Dermis blood vessel endothelial cell (primary cell): Measurements from ENCODE around the gene C12orf43. TPM values are rescaled to one million over a fixed set of nuclear protein-coding genes. Genes with fewer than 3 reads are reported as not detected.

Experiments
- DNase-seq: peaks from one replicate; pipeline ENCODE4 v3.0.0; 2010
- total RNA-seq: library from RNA; depleted of rRNA; stranded (reverse); fragments of >200 nt; gene quantifications from 2 replicates; pipeline ENCODE4 v1.2.3, GENCODE V29; 2014

C12orf43 gene
- total RNA-seq, 1 donor from 2014 or later: 11.1 TPM

DNA sequence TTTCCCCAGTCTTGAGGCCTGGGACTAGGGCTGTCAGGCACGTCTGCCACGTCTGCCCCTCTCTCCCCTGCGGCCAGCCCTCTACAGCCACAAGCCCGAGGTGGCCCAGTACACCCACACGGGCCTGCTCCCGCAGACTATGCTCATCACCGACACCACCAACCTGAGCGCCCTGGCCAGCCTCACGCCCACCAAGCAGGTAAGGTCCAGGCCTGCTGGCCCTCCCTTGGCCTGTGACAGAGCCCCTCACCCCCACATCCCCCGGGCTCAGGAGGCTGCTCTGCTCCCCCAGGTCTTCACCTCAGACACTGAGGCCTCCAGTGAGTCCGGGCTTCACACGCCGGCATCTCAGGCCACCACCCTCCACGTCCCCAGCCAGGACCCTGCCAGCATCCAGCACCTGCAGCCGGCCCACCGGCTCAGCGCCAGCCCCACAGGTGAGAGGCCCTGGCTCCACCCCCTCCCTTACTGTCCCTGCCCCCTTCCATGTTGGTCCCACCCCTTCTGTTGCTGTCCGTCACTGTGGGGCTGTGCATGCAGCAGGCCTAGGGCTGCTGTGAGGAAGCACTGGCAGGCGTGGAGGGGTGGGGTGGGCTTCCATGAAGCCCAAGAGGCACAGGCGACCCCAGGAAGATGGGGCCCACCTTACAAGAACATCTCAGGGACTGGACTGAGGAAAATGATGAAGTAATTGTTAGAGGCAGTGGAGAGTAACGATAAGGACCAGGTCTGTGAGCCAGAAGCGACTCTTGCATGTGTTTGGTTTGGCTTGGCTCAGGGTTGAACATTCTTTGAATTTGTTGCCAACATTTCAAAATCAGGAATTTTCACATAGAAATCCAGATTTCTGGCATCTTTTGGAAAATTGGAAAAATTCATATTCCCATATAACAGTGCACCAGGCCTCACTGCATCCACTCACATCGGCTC lies 16.8 kb downstream of the C12orf43 start:
- no peak for DNase-seq

DNA sequence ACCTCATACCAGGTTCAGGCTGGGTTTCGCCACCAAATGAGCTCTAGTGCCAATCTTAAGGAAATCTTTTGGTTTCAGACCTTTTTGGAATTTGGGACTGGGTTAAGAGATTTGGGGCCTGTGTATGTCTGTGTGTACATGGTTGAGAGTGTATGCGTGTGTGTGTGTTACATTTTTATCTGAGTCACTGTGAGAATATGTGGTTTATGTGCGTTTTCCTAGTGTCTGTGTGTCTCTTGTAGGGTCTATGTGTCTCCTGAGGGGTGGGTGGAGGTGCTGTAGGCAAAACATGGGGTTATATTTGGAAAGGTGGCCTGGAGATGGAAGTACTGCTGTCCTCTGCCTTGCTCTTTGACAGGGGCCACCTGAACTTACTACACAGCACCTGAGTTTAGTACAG lies 17.9 kb downstream of the C12orf43 start:
- no peak for DNase-seq

DNA sequence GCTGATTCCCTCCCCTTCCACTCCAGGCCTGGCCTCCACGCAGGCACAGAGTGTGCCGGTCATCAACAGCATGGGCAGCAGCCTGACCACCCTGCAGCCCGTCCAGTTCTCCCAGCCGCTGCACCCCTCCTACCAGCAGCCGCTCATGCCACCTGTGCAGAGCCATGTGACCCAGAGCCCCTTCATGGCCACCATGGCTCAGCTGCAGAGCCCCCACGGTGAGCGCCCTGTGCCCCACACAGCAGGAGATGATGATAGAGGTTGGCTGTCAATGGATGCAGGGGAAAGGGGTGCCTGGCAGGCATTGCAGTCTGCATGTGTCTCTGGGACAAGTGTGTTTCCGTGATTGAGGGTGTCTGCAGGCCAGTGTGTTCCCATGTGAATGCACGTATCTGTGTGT lies 18.8 kb downstream of the C12orf43 start:
- no peak for DNase-seq

DNA sequence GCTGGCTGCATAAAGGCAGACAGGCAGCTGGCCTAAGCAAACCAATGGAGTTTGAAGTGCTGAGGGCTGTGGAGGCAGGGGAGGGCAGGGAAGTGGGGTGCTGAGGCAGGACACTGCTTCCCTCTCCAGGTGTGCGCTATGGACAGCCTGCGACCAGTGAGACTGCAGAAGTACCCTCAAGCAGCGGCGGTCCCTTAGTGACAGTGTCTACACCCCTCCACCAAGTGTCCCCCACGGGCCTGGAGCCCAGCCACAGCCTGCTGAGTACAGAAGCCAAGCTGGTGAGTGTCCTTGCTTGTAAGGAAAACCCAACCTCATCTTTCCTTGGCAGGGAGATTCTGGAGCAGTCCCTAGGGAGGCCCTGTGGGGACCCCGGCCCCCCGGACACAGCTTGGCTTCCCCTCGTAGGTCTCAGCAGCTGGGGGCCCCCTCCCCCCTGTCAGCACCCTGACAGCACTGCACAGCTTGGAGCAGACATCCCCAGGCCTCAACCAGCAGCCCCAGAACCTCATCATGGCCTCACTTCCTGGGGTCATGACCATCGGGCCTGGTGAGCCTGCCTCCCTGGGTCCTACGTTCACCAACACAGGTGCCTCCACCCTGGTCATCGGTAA lies 20.0 kb downstream of the C12orf43 start:
- DNase-seq: no peak

DNA sequence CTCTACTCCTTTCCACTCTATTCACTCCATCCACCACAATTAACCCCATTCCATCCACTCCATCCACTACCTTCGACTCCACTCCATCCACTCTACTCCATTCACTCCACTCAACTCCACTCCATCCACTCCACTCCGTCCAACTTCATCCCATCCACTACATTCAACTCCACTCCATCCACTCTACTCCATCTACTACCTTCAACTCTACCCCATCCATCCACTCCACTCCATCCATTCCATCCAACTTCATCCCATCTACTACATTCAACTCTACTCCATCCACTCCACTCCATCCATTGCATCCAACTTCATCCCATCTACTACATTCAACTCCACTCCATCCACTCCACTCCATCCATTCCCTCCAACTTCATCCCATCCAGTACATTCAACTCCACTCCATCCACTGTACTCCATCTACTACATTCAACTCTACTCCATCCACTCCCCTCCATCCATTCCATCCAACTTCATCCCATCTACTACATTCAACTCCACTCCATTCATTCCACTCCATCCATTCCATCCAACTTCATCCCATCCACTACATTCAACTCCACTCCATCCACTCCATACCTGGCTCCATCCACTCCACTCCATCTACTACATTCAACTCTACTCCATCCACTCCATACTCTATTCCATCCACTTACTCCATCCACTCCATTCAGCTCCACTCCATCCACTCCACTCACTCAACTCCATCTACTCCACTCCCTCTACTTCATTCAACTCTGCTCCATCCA lies 21.5 kb downstream of the C12orf43 start:
- no peak for DNase-seq

DNA sequence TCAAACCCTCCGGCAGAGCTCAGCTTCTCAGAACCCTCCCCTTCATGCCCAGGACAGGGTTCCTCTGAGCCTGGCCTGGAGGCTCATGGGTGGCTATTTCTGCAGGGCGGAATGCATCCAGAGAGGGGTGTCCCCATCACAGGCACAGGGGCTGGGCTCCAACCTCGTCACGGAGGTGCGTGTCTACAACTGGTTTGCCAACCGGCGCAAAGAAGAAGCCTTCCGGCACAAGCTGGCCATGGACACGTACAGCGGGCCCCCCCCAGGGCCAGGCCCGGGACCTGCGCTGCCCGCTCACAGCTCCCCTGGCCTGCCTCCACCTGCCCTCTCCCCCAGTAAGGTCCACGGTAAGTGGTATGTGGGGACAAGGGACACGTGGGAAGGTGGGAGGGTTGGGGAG lies 22.2 kb downstream of the C12orf43 start:
- DNase-seq: no peak

DNA sequence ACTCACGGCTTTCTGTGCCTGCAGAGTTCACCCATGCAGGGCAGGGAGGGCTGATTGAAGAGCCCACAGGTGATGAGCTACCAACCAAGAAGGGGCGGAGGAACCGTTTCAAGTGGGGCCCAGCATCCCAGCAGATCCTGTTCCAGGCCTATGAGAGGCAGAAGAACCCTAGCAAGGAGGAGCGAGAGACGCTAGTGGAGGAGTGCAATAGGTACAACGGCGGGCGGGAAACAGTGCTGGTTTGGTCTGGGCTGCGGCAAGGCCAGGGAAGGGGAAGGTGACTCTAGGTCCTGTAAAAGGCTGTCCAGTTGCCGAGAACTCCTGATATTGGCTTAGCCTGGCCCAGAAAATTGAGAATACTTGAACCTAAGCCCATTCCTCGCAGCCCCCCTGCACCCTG lies 22.8 kb downstream of the C12orf43 start:
- no peak for DNase-seq

DNA sequence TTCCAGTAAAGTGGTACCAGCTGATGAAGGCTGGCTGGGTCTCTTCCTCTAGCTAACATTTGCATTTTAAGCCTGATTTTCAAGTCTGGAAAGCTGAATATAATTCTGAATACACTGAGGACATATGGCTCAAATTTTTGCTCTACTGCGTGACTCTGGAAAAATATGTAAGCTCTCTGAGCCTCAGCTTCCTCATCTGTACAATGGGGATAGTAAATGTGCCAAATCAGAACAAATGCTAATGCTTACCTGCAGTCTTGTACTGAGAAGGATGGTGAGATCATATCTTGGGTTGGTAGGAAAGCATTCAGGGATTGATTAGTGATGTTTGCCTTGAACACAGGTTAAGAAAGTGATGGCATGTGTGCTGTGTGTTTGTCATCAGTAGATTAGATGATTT lies 23.3 kb downstream of the C12orf43 start:
- no peak for DNase-seq

DNA sequence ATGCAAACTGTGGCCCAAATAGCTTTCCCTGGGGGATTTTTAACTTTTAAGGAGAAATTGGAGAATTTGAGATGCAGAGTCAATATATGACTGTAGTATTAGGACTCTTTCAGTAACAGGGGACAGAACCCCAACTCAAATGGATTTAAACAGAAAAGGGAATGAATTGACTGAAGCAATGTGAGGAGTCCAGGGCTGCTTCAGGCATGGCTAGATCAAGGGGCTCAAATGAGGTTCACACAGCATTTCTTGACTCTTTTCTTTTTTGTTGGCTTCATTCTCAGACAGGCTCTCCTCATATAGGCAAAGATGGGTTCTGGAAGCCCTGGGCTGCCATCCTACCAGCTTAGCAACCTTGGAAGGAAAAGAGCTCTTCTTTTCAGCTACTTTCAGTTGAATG lies 24.3 kb downstream of the C12orf43 start:
- no peak for DNase-seq

DNA sequence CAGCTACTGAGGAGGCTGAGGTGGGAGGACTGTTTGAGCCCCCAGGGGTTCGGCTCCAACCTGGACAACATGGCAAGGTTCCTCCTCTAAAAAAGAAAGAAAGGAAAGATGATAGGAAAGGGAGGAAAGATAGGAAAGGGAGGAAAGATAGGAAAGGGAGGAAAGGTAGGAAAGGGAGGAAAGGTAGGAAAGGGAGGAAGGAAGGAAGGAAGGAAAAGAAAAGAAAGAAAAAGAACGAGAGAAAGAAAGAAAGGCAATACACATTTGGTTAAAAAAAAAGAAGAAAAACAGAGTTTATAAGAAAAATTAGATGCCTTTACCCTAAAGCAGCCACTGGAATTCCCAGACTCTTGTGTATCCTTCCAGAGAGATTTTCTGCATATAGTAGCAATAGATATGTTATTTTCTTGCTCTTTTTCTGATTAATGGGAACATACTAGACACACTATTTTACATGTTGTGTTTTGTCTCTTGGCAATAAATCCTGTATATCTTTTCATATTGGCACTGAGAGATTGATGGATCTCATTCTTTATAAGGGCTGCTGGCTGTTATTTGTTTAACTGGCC lies 25.7 kb downstream of the C12orf43 start:
- no peak for DNase-seq

DNA sequence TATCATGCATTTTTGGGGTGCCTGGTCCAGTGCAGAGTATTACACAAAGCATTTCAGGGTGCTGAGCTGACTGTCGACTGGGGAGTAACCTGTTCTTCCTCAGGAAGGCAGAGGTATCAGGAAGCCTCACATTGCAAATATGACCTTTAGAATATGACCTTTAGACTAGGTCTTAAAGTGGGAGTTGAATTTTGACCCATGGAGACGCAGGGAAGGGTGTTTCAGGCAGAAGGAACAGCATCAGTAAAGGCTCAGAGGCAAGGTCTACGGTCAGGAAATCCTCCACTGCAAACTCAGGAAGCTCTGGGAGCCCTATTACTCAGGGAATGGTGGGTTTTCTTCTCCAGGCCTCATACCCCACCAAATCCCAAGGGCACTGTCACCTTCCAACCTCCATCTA lies 26.6 kb downstream of the C12orf43 start:
- DNase-seq: no peak

DNA sequence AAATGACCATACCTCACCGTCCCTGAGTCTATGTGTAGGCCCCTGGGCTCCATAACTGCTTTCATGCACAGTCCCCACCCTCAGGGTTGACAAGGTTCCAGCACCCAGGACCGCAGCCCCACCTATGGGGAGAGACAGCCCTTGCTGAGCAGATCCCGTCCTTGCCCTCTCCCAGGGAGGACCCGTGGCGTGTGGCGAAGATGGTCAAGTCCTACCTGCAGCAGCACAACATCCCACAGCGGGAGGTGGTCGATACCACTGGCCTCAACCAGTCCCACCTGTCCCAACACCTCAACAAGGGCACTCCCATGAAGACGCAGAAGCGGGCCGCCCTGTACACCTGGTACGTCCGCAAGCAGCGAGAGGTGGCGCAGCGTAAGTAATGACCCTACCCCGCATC lies 27.6 kb downstream of the C12orf43 start:
- no peak for DNase-seq

DNA sequence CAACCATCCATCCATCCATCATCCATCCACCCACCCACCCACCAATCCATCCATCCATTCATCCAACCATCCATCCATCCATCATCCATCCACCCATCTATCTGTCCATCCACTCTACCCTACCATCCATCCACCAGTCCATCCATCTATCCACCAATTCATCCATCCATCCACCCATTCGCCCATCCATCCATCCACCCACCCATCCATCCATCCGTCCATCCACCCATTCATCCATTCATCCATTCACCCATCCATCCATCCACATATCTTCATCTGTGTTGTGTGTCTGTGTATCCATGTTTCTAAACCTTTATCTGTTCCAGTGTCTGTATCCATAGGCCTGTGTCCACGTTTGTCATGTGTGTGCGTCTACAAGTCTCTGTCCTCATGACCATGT lies 28.1 kb downstream of the C12orf43 start:
- DNase-seq: no peak

DNA sequence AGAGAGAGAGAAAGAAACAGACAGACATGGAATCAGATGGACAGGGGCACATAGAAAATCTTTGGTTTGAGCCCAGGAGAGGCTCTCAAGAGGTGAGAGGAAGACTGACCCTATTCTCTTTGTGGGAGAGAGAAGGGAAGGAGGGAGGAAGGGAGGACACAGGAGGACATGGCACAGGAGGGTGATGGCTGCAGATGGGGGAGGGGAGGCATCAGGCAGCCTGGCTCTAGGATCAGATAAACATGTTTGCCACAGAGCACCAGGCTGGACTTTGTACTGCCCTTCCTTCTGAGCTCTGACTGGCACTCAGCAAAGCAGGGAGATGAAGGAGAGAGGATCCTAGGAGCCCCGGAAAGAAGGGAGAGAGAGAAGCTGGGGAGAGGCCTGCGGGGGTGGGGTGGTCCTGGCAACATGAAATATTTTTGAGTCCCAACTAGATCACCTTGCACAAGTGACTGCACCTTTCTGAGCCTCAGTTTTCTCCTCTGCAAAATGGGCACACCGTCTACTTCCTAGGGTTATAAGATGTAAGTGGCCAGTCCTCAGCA lies 31.9 kb downstream of the C12orf43 start:
- DNase-seq: no peak

DNA sequence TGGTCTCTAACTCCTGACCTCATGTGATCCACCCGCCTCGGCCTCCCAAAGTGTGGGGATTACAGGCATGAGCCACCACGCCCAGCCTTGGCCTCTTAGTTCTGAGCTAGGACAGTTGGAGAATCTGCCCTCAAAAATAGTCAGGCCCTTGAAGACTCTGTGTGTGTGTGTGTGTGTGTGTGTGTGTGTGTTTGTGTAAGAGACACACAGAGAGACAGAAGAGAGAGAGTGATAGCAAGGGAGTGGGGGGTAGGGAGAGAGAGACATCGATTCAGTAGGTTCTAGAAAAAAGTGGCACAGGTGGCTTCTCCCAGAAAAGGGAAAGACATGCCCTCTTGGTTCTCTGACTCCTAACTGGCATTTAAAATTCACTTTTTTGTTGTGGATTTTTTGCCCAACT lies 32.5 kb downstream of the C12orf43 start:
- DNase-seq: no peak

DNA sequence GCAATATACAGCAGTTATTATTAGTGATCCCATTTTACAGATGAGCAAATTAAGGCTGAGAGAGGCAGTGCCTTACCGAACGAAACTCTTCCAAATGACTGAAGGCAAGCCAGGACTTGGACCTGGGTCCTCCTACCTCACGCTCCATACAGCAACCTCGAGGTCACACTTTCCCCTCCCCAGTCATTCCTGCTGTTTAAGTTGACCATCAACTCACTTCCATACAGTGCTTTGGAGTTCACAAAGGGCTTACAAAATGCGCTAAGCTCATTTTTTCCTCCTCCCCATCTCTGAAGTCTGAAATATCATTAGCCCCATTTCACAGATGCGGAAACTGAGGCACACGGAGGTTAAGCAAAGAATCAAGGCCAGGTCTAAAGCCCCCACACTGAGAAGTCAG lies 33.6 kb downstream of the C12orf43 start:
- DNase-seq: no peak

DNA sequence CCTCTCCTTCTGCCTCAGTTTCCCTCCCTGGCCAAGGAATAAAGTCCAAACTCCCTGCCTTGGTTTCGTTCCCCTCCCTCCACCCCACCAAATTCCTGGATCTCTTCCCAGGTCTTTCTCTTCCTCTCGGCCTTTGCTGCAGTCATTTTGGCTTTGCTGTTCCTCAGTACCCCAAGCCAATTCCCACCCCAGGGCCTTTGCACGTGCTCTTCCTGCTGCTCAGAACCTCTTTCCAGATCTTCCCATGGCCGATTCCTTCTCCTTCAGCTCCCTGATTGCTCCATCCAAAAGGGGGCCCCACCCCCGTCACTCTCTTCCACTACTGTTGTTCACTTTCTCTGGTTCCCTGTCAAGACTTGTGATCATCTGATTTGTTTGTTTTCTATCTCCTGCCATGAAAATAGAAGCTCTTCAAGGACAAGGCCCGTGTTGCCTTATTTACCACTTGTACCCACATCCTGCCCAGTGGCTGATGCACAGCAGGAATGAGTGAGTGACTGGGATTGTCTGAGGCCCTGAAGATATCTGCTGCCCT lies 34.8 kb downstream of the C12orf43 start:
- no peak for DNase-seq

DNA sequence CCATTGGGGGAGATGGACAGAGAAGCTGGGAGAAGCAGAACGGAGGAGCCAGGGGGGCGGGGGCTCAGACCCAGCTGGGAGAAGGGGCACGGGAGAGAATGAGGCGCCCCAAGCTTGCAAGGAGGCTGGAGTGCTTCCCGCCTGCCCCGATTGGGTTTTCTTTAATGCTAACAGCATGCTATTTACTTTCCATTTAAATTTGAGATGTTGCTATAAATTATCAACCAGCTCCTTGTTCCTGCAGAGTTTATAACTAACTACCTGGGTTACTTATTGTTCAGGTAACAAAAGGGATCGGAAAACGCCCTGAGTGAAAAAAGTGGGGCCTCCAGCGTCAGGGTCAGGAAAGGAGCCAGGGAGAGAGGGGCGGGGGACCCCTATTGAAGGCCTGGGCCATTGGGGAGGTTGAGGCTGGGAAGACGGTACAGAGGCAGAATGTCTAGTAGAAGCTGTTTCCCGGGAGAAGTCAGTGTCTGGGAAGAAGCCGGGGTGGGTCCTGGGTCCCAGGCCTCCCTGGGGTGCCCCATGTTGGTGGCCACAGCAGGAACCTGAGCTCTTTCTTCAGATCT lies 35.4 kb downstream of the C12orf43 start:
- no peak for DNase-seq

DNA sequence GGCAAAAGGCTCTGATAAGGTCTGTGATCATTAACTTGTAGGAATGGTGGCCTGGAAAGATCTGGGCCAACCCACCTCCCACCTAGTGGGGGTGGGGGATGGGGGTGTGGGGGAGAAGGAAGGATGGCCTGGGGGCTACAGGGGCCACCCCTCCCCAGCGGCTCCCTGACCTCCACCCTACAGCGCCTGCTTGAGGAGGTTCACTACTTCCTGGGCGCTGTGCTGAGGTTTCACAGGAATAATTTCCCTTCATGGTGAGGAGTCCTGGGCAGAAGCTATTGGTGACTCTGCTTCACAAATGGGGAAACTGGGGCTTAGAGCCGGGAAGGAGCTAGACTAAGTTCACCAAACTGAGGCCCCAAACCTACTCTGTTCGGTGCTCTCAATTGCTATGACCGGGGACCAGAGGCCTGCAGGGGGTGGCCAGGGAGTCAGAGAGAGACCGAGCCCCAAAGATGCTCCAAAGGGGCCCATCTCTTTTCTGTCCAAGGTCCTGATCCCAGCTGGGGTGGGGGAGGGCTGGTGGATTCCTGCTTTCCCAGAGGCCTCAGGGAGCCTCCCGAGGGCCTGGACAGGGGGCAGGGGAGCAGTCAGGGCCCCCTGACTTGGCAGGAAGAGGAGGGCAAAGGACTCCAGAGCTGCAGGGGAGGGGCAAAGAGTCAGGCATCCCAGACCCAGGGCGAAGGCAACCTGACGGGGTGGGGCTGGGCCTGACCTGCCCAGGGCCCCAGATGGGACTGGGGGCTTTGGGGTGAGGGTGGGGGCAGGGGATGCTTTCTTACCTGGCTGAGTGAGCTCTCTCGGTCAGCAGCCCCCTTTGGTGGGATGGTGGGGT lies 36.2 kb downstream of the C12orf43 start:
- no peak for DNase-seq

DNA sequence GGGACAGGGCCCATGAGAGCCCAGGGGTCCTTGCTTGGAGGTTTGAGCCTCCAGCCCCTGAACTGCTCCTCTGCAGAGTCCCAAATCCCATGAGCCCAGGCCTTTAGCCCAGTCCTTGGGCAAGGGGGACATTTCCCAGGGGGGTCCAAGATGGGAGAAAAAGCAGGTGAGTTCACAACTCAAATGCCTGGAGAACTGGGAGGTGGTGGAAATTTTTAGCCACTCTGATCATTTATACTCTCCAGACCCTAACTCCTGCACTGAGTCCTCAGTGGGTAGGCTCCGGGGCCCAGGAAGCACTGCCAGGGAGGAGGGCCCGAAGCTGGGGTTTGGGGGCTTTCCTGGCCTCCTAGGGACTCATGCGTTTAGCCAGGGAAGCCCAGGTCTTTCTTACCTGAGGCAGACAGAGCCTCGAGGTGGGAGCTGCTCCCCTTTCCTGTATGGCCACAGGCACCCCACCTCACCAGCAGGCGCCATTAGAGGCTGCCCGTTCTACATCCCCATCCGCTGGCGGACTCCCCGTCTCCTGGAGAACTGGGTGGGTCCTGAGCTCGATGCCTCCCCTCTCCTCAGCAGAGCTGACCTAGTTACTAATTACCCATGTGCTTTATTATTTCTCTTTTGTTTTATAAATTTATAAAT lies 36.9 kb downstream of the C12orf43 start:
- DNase-seq: no peak
